SK-N-DZ (cell line): ENCODE data around the gene CEBPB. TPM values are rescaled to one million over a fixed set of nuclear protein-coding genes. Genes with fewer than 3 reads are reported as not detected.
A peak's percentile ranks its signal among the peaks of the same experiment; 100 is the strongest.
"Not testable (repeated sequence)": the region's sequence is repeated elsewhere in the genome, so short reads cannot be mapped to it uniquely, and the experiment has no call there.

Experiments used
- DNase-seq: peaks from one replicate; pipeline ENCODE4 v3.0.0-alpha.2; 2015; ENCODE audit warnings: low spot score
- polyA plus RNA-seq, 2 experiments: library from polyadenylated mRNA; depleted of rRNA; stranded (reverse); fragments of >200 nt; gene quantifications; 2 replicates each; pipeline ENCODE4 v1.2.3, GENCODE V29; 2014

The CEBPB gene
- polyA plus RNA-seq (2014; cell fraction: cytosol; rRNA removed), result 13.0 and 16.6 TPM in 2 replicates
- 9.2 and 13.7 TPM in 2 replicates for polyA plus RNA-seq (2014; cell fraction: nucleus; rRNA removed)

- DNase-seq, result peak; percentile 88
These were observed at the start of gene CEBPB for GRCh38 chr20:50190251-50191064. Gene CEBPB (plus strand): TSS chr20:50190830. CDS start chr20:50191034, 204 bp downstream.

GRCh38 chr20:50141018-50141675 lies 49.5 kb upstream of the CEBPB start:
- DNase-seq, result no peak

GRCh38 chr20:50141811-50142561 lies 48.6 kb upstream of the CEBPB start:
- DNase-seq, result no peak

GRCh38 chr20:50142812-50143211 lies 47.8 kb upstream of the CEBPB start:
- DNase-seq, result no peak

- DNase-seq, result no peak
These were observed 46.3 kb upstream of the CEBPB start for GRCh38 chr20:50144362-50144761.

- no peak for DNase-seq
These were observed 45.1 kb upstream of the CEBPB start for GRCh38 chr20:50145566-50145965.

GRCh38 chr20:50146214-50146613 lies 44.4 kb upstream of the CEBPB start:
- DNase-seq, result no peak

- no peak for DNase-seq
These were observed 43.6 kb upstream of the CEBPB start for GRCh38 chr20:50146732-50147662.

GRCh38 chr20:50149481-50150254 lies 41.0 kb upstream of the CEBPB start:
- no peak for DNase-seq

- DNase-seq, result no peak
These were observed 39.4 kb upstream of the CEBPB start for GRCh38 chr20:50151034-50151743.

GRCh38 chr20:50152394-50153152 lies 38.1 kb upstream of the CEBPB start:
- DNase-seq, result no peak

GRCh38 chr20:50153153-50153499 lies 37.5 kb upstream of the CEBPB start:
- no peak for DNase-seq

GRCh38 chr20:50153500-50154377 lies 36.9 kb upstream of the CEBPB start, which contains the start of gene PEDS1:
Gene PEDS1 (minus strand): TSS chr20:50153723. CDS start chr20:50153637, 86 bp downstream.
- peak; percentile 89 for DNase-seq

- not testable (repeated sequence) for DNase-seq
These were observed 29.1 kb upstream of the CEBPB start for GRCh38 chr20:50161494-50161893.

- DNase-seq, result peak; percentile 81
These were observed 26.9 kb upstream of the CEBPB start for GRCh38 chr20:50163570-50164317.

- peak; percentile 98 for DNase-seq
These were observed 24.7 kb upstream of the CEBPB start for GRCh38 chr20:50165684-50166554.
